ENCODE results near the gene GALNT7. TPM values are rescaled to one million over a fixed set of nuclear protein-coding genes. Genes with fewer than 3 reads are reported as not detected.

GALNT7 gene
- total RNA-seq, 1 experiment from 2014 or later, result 156 TPM

GRCh38 chr4:173202395-173202794 is 33.8 kb downstream of the GALNT7 start:
- Histone ChIP-seq H3K9me3 (ENCODE audit: control insufficient read depth, insufficient read depth, low read depth, low read length) (0 out of 2 replicates have a peak, but pooled peaks cover 3% of the 10 kb centered on the region), H3K27ac (ENCODE audit: low read length) (peak overlapping the region; percentile 79), H3K4me1 (ENCODE audit: control insufficient read depth, insufficient read depth, low read length) (peaks cover 33% of the 10 kb centered on the region), H3K36me3 (ENCODE audit: control insufficient read depth, insufficient read depth, low read length) (no peaks in the 10 kb centered on the region; the same call in 1 of the 2 replicates), H3K4me3 (ENCODE audit: low read depth in 2 of 2, low read length in 2 of 2) (no peak overlapping the region), H3K27me3 (ENCODE audit: control insufficient read depth, insufficient read depth, low read length) (no peaks in the 10 kb centered on the region)
- CTCF ChIA-PET, result no interaction called here
- intact Hi-C loops (cut with micrococcal nuclease; ENCODE audit: unreplicated experiment), result no loop called here
- POLR2A ChIA-PET, result interaction anchor here (0.6 kb wide), 2 partner anchors 10 to 51 kb away, joined by 3 to 4 read pairs; no protein-coding TSS in a partner anchor
- BruUV-seq (replicated peaks), result no TSS peak
- ATAC-seq, result no peak
- DNase-seq (ENCODE audit: low read depth, low spot score), result no peak
- in situ Hi-C loops (cut with HindIII; ENCODE audit: low pct_unique_long_range_greater_than_20kb, low sequenced_read_pairs), result no loop called here
- no peak for TF ChIP-seq SIN3A (IDR thresholded peaks at IDR 0.05; ENCODE audit: borderline replicate concordance, insufficient read depth, low read depth, low read length)

GRCh38 chr4:173205656-173206055 is 37.0 kb downstream of the GALNT7 start:
- ChIA-PET POLR2A (no interaction called here), CTCF (no interaction called here)
- Histone ChIP-seq H3K36me3 (ENCODE audit: control insufficient read depth, insufficient read depth, low read length) (no peaks in the 10 kb centered on the region; the same call in 1 of the 2 replicates), H3K9me3 (ENCODE audit: control insufficient read depth, insufficient read depth, low read depth, low read length) (0 out of 2 replicates have a peak, but pooled peaks cover 3% of the 10 kb centered on the region), H3K27ac (ENCODE audit: low read length) (peak overlapping the region; percentile 100), H3K4me3 (ENCODE audit: low read depth in 2 of 2, low read length in 2 of 2) (no peak overlapping the region), H3K27me3 (ENCODE audit: control insufficient read depth, insufficient read depth, low read length) (no peaks in the 10 kb centered on the region), H3K4me1 (ENCODE audit: control insufficient read depth, insufficient read depth, low read length) (peaks cover 50% of the 10 kb centered on the region)
- DNase-seq (ENCODE audit: low read depth, low spot score) (no peak), ATAC-seq (peak; percentile 37; the same call in 1 of the 2 replicates)
- in situ Hi-C loops (cut with HindIII; ENCODE audit: low pct_unique_long_range_greater_than_20kb, low sequenced_read_pairs) (no loop called here), intact Hi-C loops (cut with micrococcal nuclease; ENCODE audit: unreplicated experiment) (no loop called here)
- no TSS peak for BruUV-seq (replicated peaks)
- no peak for TF ChIP-seq REST (IDR thresholded peaks at IDR 0.05; ENCODE audit: insufficient read depth in 1 of 2, low read depth in 2 of 2, low read length in 1 of 2)
- no peak for TF ChIP-seq POLR2AphosphoS5 (IDR thresholded peaks at IDR 0.05; ENCODE audit: low read depth, low read length)
- TF ChIP-seq CTCF (IDR thresholded peaks at IDR 0.05), result no peak
- no peak for TF ChIP-seq TCF7L2 (IDR thresholded peaks at IDR 0.05; ENCODE audit: low read depth, low read length)
- no peak for TF ChIP-seq SIN3A (IDR thresholded peaks at IDR 0.05; ENCODE audit: borderline replicate concordance, insufficient read depth, low read depth, low read length)

GRCh38 chr4:173208420-173208819 is 39.8 kb downstream of the GALNT7 start:
- ATAC-seq, result no peak
- in situ Hi-C loops (cut with HindIII; ENCODE audit: low pct_unique_long_range_greater_than_20kb, low sequenced_read_pairs), result no loop called here
- no peaks in the 10 kb centered on the region for H3K27me3 ChIP-seq (ENCODE audit: control insufficient read depth, insufficient read depth, low read length)
- 0 out of 2 replicates have a peak, but pooled peaks cover 1% of the 10 kb centered on the region for H3K9me3 ChIP-seq (ENCODE audit: control insufficient read depth, insufficient read depth, low read depth, low read length)
- TF ChIP-seq REST (IDR thresholded peaks at IDR 0.05; ENCODE audit: insufficient read depth in 1 of 2, low read depth in 2 of 2, low read length in 1 of 2), result no peak
- H3K4me3 ChIP-seq (ENCODE audit: low read depth in 2 of 2, low read length in 2 of 2), result no peak overlapping the region
- no TSS peak for BruUV-seq (replicated peaks)
- intact Hi-C loops (cut with micrococcal nuclease; ENCODE audit: unreplicated experiment), result no loop called here
- ChIA-PET CTCF (no interaction called here), POLR2A (no interaction called here)
- peaks cover 75% of the 10 kb centered on the region for H3K4me1 ChIP-seq (ENCODE audit: control insufficient read depth, insufficient read depth, low read length)
- DNase-seq (ENCODE audit: low read depth, low spot score), result no peak
- no peaks in the 10 kb centered on the region; the same call in 1 of the 2 replicates for H3K36me3 ChIP-seq (ENCODE audit: control insufficient read depth, insufficient read depth, low read length)
- peak overlapping the region; percentile 100 for H3K27ac ChIP-seq (ENCODE audit: low read length)
